ENCODE data around the gene FBLN7. TPM values are rescaled to one million over a fixed set of nuclear protein-coding genes. Genes with fewer than 3 reads are reported as not detected.

Gene FBLN7
- total RNA-seq, 1 donor from 2014 or later: 0.60 TPM

DNA sequence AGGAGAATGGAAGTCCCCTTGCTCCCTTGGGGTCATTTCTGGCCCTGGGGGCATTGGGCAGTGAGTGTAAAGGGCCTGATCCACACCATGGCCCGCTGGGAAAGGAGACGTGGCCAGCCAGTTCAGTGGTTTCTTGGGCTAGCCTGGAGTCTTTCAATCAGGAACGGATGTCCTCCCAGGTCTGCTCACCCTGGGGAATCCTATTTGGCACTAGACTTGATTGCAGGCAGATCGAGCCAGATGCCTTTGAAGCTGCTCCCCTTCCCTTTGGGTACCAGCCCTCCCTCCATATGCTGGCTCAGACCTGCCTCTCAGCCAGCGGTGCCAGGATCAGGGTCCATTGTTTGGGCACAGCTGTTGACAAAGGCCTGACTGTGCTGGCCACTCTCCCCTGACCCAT lies 11.0 kb downstream of the FBLN7 start:
- intact Hi-C loops (cut with micrococcal nuclease): no loop called here
- H3K4me1 ChIP-seq: peaks cover 8% of the 10 kb centered on the region
- H3K27me3 ChIP-seq (ENCODE audit: low read depth): no peaks in the 10 kb centered on the region
- H3K36me3 ChIP-seq: no peaks in the 10 kb centered on the region
- peak overlapping the region; percentile 66 for H3K27ac ChIP-seq (replicated peaks)
- no peak for DNase-seq
- TF ChIP-seq, protein P1, sequence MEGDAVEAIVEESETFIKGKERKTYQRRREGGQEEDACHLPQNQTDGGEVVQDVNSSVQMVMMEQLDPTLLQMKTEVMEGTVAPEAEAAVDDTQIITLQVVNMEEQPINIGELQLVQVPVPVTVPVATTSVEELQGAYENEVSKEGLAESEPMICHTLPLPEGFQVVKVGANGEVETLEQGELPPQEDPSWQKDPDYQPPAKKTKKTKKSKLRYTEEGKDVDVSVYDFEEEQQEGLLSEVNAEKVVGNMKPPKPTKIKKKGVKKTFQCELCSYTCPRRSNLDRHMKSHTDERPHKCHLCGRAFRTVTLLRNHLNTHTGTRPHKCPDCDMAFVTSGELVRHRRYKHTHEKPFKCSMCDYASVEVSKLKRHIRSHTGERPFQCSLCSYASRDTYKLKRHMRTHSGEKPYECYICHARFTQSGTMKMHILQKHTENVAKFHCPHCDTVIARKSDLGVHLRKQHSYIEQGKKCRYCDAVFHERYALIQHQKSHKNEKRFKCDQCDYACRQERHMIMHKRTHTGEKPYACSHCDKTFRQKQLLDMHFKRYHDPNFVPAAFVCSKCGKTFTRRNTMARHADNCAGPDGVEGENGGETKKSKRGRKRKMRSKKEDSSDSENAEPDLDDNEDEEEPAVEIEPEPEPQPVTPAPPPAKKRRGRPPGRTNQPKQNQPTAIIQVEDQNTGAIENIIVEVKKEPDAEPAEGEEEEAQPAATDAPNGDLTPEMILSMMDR (IDR thresholded peaks at IDR 0.05; ENCODE audit: borderline replicate concordance): no peak
- no peak overlapping the region for H3K4me3 ChIP-seq
- H3K9me3 ChIP-seq (replicated peaks): no peaks in the 10 kb centered on the region

DNA sequence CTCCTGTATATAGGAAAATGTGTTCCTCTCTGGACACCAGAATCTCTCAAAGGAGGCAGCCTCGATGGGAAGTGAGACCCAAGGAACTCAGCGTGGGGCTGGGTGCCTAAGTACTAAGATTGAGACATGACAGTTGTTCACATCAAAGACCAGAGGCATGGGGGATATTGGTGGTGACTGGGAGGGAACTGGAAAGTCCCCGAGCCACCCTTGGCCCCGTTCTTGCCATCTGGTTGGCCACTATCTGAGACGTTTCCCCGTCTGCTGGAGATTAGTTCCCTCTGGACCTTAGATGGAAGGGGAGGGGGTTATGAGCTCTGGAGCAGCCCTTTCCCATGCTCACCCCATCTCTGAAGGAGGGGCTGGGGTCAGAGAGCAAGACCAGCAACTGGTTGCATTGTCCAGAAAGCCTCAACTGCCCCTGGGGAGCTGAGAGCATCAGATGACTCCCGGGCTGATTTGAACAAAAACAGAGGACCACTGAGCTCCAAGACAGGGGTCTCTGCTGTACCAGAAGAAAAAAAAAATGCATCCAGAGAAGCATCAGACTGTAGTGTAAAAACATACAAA lies 11.8 kb downstream of the FBLN7 start:
- TF ChIP-seq, protein P1 (IDR thresholded peaks at IDR 0.05; ENCODE audit: borderline replicate concordance): no peak
- intact Hi-C loops (cut with micrococcal nuclease): no loop called here
- peaks cover 8% of the 10 kb centered on the region for H3K4me1 ChIP-seq
- no peaks in the 10 kb centered on the region for H3K27me3 ChIP-seq (ENCODE audit: low read depth)
- H3K36me3 ChIP-seq: no peaks in the 10 kb centered on the region
- no peaks in the 10 kb centered on the region for H3K9me3 ChIP-seq (replicated peaks)
- DNase-seq: no peak
- H3K27ac ChIP-seq (replicated peaks): peak overlapping the region; percentile 66
- H3K4me3 ChIP-seq: no peak overlapping the region

DNA sequence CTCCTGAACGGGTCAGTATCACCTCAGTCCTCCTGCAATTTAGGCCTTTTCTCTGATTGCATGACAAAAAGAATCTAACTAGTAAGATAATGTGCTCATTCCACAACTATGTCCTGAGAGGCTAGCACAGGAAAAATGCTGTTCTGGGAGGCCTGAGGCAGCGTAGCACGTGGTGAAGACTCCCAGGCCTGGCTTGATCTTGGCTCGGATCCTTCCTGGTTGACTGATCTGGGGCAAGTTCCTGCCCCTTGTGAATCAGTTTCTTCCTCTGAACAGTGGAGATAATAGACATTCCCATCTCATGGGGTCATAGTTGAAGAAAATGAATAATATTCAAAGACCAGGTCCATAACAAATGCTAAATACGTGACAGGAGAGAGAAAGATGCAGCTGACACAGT lies 12.3 kb downstream of the FBLN7 start:
- intact Hi-C loops (cut with micrococcal nuclease): no loop called here

DNA sequence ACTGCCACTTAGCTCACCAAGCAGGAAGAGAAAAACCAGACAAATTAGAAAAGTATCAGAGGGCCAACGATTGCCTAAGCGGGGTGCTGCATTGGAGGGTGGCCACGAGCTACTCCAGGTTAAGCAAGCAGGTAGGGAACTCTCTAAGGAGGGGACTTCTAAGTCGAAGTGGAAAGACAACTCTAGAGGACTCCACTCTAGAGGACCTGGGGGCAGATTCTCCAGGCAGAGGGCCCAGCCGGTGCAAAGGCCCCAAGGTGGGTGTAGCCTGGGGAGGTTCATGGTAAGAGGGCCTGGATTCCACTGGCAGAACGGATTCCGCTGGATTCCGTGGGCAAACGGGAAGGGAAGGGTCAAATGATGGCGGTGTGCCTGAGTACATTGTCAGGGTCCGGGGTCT lies 12.7 kb downstream of the FBLN7 start:
- TF ChIP-seq, protein P1 (IDR thresholded peaks at IDR 0.05; ENCODE audit: borderline replicate concordance): no peak
- peak overlapping the region; percentile 66 for H3K27ac ChIP-seq (replicated peaks)
- H3K4me1 ChIP-seq: peaks cover 8% of the 10 kb centered on the region
- no peak overlapping the region for H3K4me3 ChIP-seq
- H3K9me3 ChIP-seq (replicated peaks): no peaks in the 10 kb centered on the region
- intact Hi-C loops (cut with micrococcal nuclease): no loop called here
- no peaks in the 10 kb centered on the region for H3K36me3 ChIP-seq
- no peak for DNase-seq
- H3K27me3 ChIP-seq (ENCODE audit: low read depth): no peaks in the 10 kb centered on the region

More for the DNA sequence above, 12.3 kb downstream of the FBLN7 start:
- TF ChIP-seq, protein P1 (IDR thresholded peaks at IDR 0.05; ENCODE audit: borderline replicate concordance): no peak
- H3K9me3 ChIP-seq (replicated peaks): no peaks in the 10 kb centered on the region
- no peaks in the 10 kb centered on the region for H3K27me3 ChIP-seq (ENCODE audit: low read depth)
- H3K4me1 ChIP-seq: peaks cover 8% of the 10 kb centered on the region
- peak overlapping the region; percentile 66 for H3K27ac ChIP-seq (replicated peaks)
- H3K36me3 ChIP-seq: no peaks in the 10 kb centered on the region
- no peak overlapping the region for H3K4me3 ChIP-seq
- DNase-seq: no peak

DNA sequence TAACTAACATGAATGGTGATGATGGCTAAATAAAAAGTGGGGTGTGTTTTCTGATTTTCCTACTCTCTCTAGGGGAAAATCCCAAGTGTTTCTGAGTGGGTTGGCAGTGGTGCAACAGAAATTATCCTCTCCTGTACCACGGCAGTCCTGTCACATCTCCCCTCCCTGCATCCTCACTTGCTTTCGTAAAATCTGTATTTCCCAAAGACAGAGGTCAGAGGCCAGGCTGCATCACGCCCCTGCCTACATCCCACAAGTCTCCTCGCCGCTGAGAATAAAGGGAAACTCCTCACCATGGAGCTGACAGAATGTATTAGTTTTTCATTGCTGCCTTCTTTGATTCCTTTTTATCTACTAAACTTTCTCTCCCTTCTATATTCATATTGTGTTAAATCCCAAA lies 13.1 kb downstream of the FBLN7 start:
- intact Hi-C loops (cut with micrococcal nuclease): no loop called here
- H3K27me3 ChIP-seq (ENCODE audit: low read depth): no peaks in the 10 kb centered on the region
- H3K4me1 ChIP-seq: peaks cover 8% of the 10 kb centered on the region
- H3K36me3 ChIP-seq: no peaks in the 10 kb centered on the region
- peak overlapping the region; percentile 66 for H3K27ac ChIP-seq (replicated peaks)
- DNase-seq: no peak
- no peaks in the 10 kb centered on the region for H3K9me3 ChIP-seq (replicated peaks)
- H3K4me3 ChIP-seq: no peak overlapping the region
- TF ChIP-seq, protein P1 (IDR thresholded peaks at IDR 0.05; ENCODE audit: borderline replicate concordance): no peak

Measured in left ventricle myocardium inferior (tissue), 1 donor.